Right lung (tissue), 5 donors: ENCODE data around the gene KLHL21. TPM values are rescaled to one million over a fixed set of nuclear protein-coding genes. Genes with fewer than 3 reads are reported as not detected.

Source experiments
- DNase-seq, 2 donors: peaks; one replicate each; pipeline ENCODE4 v3.0.0-alpha.2; 2013
- polyA plus RNA-seq, 5 donors: library from polyadenylated mRNA; unstranded; fragments of 120-200 nt; gene quantifications; one replicate each; pipeline versions ENCODE4 v1.2.1 to v1.2.3, GENCODE V29; 2013; ENCODE audit warnings: inconsistent platforms in 1 of 5, low replicate concordance in 1 of 5; ENCODE audit not compliant: insufficient read length in 5 of 5, insufficient read depth in 1 of 5

Gene KLHL21
- polyA plus RNA-seq, 5 donors = 8.4 to 17.4 (median 13.2) TPM

GRCh38 chr1:6627031-6627430 is 24.4 kb upstream of the KLHL21 start:
- DNase-seq = no peak

- peak in 1 of 2 donors; percentile 31 for DNase-seq
Observed at GRCh38 chr1:6625584-6626149, 23.0 kb upstream of the KLHL21 start.

GRCh38 chr1:6624710-6625583 is 22.3 kb upstream of the KLHL21 start, which contains the start of gene THAP3:
Gene THAP3, plus strand, starts transcription at chr1:6624868. Its CDS starts 351 bp downstream, at chr1:6625219.
- peak; percentile 75 to 84 for DNase-seq

- no peak for DNase-seq
Observed at GRCh38 chr1:6623269-6623965, 20.7 kb upstream of the KLHL21 start.

DNA sequence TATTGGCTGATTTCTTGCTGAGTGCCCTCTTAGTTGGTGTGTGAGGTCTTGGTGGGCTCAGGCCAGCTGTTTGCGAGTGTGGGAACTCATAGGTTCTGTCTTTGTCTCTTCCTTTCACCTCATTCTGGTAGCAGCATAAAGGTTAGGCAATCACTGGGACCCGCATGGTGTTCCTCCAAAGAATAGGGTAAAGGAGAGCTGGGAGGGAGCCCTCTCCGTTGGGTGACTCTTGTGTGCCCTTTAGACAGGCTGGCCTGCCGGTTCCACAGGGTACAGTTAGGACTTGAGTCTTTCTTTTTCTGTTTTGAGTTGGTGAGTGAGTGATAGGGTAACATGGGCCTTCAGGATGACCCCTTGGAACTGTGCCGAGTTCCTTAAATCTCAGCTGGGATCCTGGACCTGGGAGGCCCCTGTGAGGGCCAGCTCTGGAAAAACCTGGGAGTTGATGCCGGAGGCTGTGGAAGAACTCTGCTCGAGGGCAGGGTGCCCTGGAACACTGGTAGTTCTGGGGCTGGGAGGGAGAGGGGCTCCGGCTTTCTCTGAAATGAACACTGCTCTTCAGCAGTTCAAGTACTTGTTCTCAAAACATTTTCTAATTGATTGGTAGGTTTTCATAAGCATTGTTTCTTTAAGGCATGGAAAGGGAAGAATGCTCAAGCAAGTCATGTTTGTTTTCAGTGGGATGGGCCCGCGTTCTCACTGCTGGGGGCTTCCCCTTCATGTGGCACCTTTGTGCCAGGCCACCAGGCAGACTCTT is 19.9 kb upstream of the KLHL21 start:
- no peak for DNase-seq

- DNase-seq = no peak
Observed at GRCh38 chr1:6621429-6622391, 19.0 kb upstream of the KLHL21 start.

GRCh38 chr1:6619045-6619444 is 16.4 kb upstream of the KLHL21 start:
- no peak for DNase-seq

GRCh38 chr1:6614929-6615785 is 12.5 kb upstream of the KLHL21 start:
- DNase-seq = no peak

GRCh38 chr1:6614019-6614928 is 11.6 kb upstream of the KLHL21 start:
- peak in 1 of 2 donors; percentile 52 for DNase-seq

GRCh38 chr1:6613361-6614018 is 10.8 kb upstream of the KLHL21 start, which contains the start of gene PHF13:
Gene PHF13, plus strand, starts transcription at chr1:6613731. Its CDS starts 336 bp downstream, at chr1:6614067.
- peak; percentile 98 to 99 for DNase-seq

GRCh38 chr1:6612641-6613360 is 10.1 kb upstream of the KLHL21 start:
- DNase-seq = peak in 1 of 2 donors; percentile 46

- peak; percentile 65 to 71 for DNase-seq
Observed at GRCh38 chr1:6603915-6604558, 1.4 kb upstream of the KLHL21 start.

- DNase-seq = peak; percentile 77 to 79
Observed at GRCh38 chr1:6603238-6603914, 707 bp upstream of the KLHL21 start.

- DNase-seq = peak; percentile 79 to 82
Observed at GRCh38 chr1:6601923-6602668, 573 bp downstream of the KLHL21 start.
